OCI-LY7 (cell line): Measurements from ENCODE around the gene KIAA1755. TPM values are rescaled to one million over a fixed set of nuclear protein-coding genes. Genes with fewer than 3 reads are reported as not detected.

Source experiments
- BruUV-seq: library from RNA; stranded (reverse); fragments of 400-500 nt; replicated peaks from 2 replicates; lab custom pipeline; 2021; lab: Mats Ljungman, UMichigan
- CTCF ChIA-PET: fragments of 300-600 bp; sonication (Branson Sonifier 250); formaldehyde crosslinking; loops from one replicate; lab custom pipeline; 2022; ENCODE audit warnings: antibody characterized with exemption; ENCODE audit not compliant: unreplicated experiment; lab: Charles Lee
- POLR2A ChIA-PET: fragments of 300-600 bp; sonication (Branson Sonifier 250); formaldehyde crosslinking; loops from one replicate; lab custom pipeline; 2022; ENCODE audit warnings: antibody characterized with exemption; lab: Charles Lee
- DNase-seq: peaks from one replicate; pipeline ENCODE4 v3.0.0-alpha.2; 2015; ENCODE audit warnings: low spot score
- H2AFZ ChIP-seq: fragments of 200-600 bp; sonication (generic), shearing (Covaris generic); 2 replicates; pipeline ENCODE4 v1.6.1; 2014; ENCODE audit warnings: mild to moderate bottlenecking, antibody characterized with exemption, low read length, moderate library complexity
- H3K27ac ChIP-seq: fragments of 200-600 bp; sonication (generic); 2 replicates; pipeline ENCODE4 v1.5.1; 2014; ENCODE audit warnings: mixed run types, low read depth, mild to moderate bottlenecking, moderate library complexity, low read length, inconsistent platforms; ENCODE audit not compliant: poor library complexity, severe bottlenecking
- H3K36me3 ChIP-seq: fragments of 200-600 bp; sonication (generic); 2 replicates; pipeline ENCODE4 v1.6.1; 2014; ENCODE audit warnings: mild to moderate bottlenecking, antibody characterized with exemption, low read length, moderate library complexity, mixed read lengths; ENCODE audit not compliant: insufficient read depth
- H3K4me1 ChIP-seq: fragments of 200-600 bp; sonication (generic); 2 replicates; pipeline ENCODE4 v1.5.1; 2014; ENCODE audit warnings: mild to moderate bottlenecking, low read length; ENCODE audit not compliant: insufficient read depth, poor library complexity, severe bottlenecking
- H3K4me2 ChIP-seq: fragments of 200-600 bp; sonication (generic); 2 replicates; pipeline ENCODE4 v1.6.1; 2014; ENCODE audit warnings: mild to moderate bottlenecking, low read length
- H3K4me3 ChIP-seq: fragments of 200-600 bp; sonication (generic); 2 replicates; pipeline ENCODE4 v1.5.1; 2014; ENCODE audit warnings: mild to moderate bottlenecking, low read depth, low read length; ENCODE audit not compliant: poor library complexity, severe bottlenecking
- H3K79me2 ChIP-seq: fragments of 200-600 bp; sonication (generic); 2 replicates; pipeline ENCODE4 v1.6.1; 2016; ENCODE audit warnings: low read depth, mild to moderate bottlenecking, low read length, moderate library complexity, mixed read lengths; ENCODE audit not compliant: insufficient read depth
- H3K9me2 ChIP-seq: fragments of 200-600 bp; sonication (generic); 2 replicates; pipeline ENCODE4 v1.6.1; 2016; ENCODE audit warnings: mild to moderate bottlenecking, low read length, mixed read lengths; ENCODE audit not compliant: insufficient read depth
- H3K9me3 ChIP-seq: fragments of 200-600 bp; sonication (generic); 2 replicates; pipeline ENCODE4 v1.6.1; 2014; ENCODE audit warnings: mild to moderate bottlenecking, mixed run types, low read length, mixed read lengths
- H4K20me1 ChIP-seq: fragments of 200-600 bp; sonication (generic); 2 replicates; pipeline ENCODE4 v1.6.1; 2014; ENCODE audit warnings: mild to moderate bottlenecking, antibody characterized with exemption, low read length, moderate library complexity, mixed read lengths; ENCODE audit not compliant: insufficient read depth
- EZH2phosphoT487 ChIP-seq: fragments of 200-600 bp; sonication (generic); IDR thresholded peaks from 2 replicates; pipeline ENCODE4 v1.6.1; 2018; ENCODE audit warnings: low read depth, borderline replicate concordance, mild to moderate bottlenecking, mixed run types, antibody characterized with exemption, low read length, moderate library complexity, mixed read lengths
- intact Hi-C: fragments of 100-400 bp; cut with micrococcal nuclease; formaldehyde crosslinking; loops from one replicate; pipeline ENCODE4 v1.10.0; 2022; ENCODE audit not compliant: unreplicated experiment
- total RNA-seq, 2 experiments: library from RNA; depleted of rRNA in 1 of 2; stranded (reverse); fragments of >200 nt in 1 of 2; shearing (Covaris generic) in 1 of 2; gene quantifications; 2 replicates each; pipeline ENCODE4 v1.2.3, GENCODE V29; 2014 to 2022
- TF ChIP-seq, protein P1 (sequence below): fragments of 200-600 bp; sonication (generic); conservative IDR thresholded peaks from 2 replicates; pipeline ENCODE4 v1.5.1; 2014; ENCODE audit warnings: mild to moderate bottlenecking, antibody characterized with exemption, low read length, moderate library complexity, mixed read lengths

The KIAA1755 gene
- total RNA-seq, 2 experiments from 2014 or later = not detected

GRCh38 chr20:38267296-38267695, 6.8 kb upstream of the KIAA1755 start:
- intact Hi-C loops = no loop called here
- no TSS peak for BruUV-seq
- no peak for TF ChIP-seq EZH2phosphoT487
- TF ChIP-seq, protein P1, sequence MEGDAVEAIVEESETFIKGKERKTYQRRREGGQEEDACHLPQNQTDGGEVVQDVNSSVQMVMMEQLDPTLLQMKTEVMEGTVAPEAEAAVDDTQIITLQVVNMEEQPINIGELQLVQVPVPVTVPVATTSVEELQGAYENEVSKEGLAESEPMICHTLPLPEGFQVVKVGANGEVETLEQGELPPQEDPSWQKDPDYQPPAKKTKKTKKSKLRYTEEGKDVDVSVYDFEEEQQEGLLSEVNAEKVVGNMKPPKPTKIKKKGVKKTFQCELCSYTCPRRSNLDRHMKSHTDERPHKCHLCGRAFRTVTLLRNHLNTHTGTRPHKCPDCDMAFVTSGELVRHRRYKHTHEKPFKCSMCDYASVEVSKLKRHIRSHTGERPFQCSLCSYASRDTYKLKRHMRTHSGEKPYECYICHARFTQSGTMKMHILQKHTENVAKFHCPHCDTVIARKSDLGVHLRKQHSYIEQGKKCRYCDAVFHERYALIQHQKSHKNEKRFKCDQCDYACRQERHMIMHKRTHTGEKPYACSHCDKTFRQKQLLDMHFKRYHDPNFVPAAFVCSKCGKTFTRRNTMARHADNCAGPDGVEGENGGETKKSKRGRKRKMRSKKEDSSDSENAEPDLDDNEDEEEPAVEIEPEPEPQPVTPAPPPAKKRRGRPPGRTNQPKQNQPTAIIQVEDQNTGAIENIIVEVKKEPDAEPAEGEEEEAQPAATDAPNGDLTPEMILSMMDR = no peak

GRCh38 chr20:38266426-38266825, 5.9 kb upstream of the KIAA1755 start:
- Histone ChIP-seq H3K4me1 (no peaks in the 10 kb centered on the region), H3K27ac (no peak overlapping the region), H3K4me2 (no peak overlapping the region), H2AFZ (no peak overlapping the region), H3K9me2 (no peaks in the 10 kb centered on the region), H3K4me3 (no peak overlapping the region), H4K20me1 (no peaks in the 10 kb centered on the region), H3K79me2 (no peaks in the 10 kb centered on the region), H3K9me3 (no peaks in the 10 kb centered on the region), H3K36me3 (no peaks in the 10 kb centered on the region)
- intact Hi-C loops = no loop called here
- TF ChIP-seq EZH2phosphoT487 = no peak
- TF ChIP-seq, protein P1 = no peak
- BruUV-seq = no TSS peak
- ChIA-PET CTCF (no interaction called here), POLR2A (no interaction called here)
- no peak for DNase-seq

More at GRCh38 chr20:38267296-38267695, 6.8 kb upstream of the KIAA1755 start:
- CTCF ChIA-PET = no interaction called here
- no peaks in the 10 kb centered on the region for H3K4me1 ChIP-seq
- H3K4me3 ChIP-seq = no peak overlapping the region
- no peaks in the 10 kb centered on the region for H3K79me2 ChIP-seq
- no peak overlapping the region for H2AFZ ChIP-seq
- H3K9me3 ChIP-seq = no peaks in the 10 kb centered on the region
- POLR2A ChIA-PET = no interaction called here
- H3K9me2 ChIP-seq = no peaks in the 10 kb centered on the region
- no peaks in the 10 kb centered on the region for H4K20me1 ChIP-seq
- no peak overlapping the region for H3K27ac ChIP-seq
- no peak overlapping the region for H3K4me2 ChIP-seq
- no peaks in the 10 kb centered on the region for H3K36me3 ChIP-seq
- DNase-seq = no peak

DNA sequence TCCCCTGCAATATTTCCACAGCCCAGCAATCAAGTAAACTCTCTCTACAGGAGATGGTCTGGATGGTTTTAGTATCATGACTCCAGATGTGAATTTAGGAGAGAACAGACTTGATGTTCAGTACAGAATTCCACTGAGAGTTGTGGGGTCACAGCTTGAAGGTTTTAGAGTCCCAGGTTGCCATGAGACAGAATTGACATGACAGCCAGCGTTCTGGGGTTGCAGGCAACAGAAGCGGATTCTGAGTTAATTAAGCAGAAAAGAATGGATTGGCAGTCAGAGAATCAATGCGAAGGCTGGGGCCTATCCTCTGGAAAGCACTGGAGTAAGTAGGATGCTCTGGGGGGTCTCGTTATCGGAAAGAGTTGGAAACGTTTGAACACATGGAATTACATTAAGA, 2.4 kb upstream of the KIAA1755 start:
- POLR2A ChIA-PET = no interaction called here
- Histone ChIP-seq H3K9me2 (no peaks in the 10 kb centered on the region), H3K4me2 (no peak overlapping the region), H3K36me3 (no peaks in the 10 kb centered on the region), H4K20me1 (no peaks in the 10 kb centered on the region), H3K4me3 (no peak overlapping the region), H2AFZ (no peak overlapping the region), H3K4me1 (no peaks in the 10 kb centered on the region), H3K9me3 (no peaks in the 10 kb centered on the region), H3K79me2 (no peaks in the 10 kb centered on the region), H3K27ac (no peak overlapping the region)
- BruUV-seq = no TSS peak
- CTCF ChIA-PET = no interaction called here
- intact Hi-C loops = no loop called here
- DNase-seq = no peak
- TF ChIP-seq, protein P1 = no peak
- no peak for TF ChIP-seq EZH2phosphoT487
